ENCODE data around the gene HDAC11.

Gene HDAC11

GRCh38 chr3:13533885-13534301 lies 53.8 kb downstream of the HDAC11 start:
- no peak overlapping the region for H3K4me3 ChIP-seq (ENCODE audit: low read depth in 1 of 2, low read length in 2 of 2)
- H3K9me3 ChIP-seq (ENCODE audit: control insufficient read depth in 1 of 2, low read length in 2 of 2), result no peaks in the 10 kb centered on the region
- no peak overlapping the region for H3K27ac ChIP-seq (ENCODE audit: low read depth, low read length)
- no peaks in the 10 kb centered on the region for H3K36me3 ChIP-seq (ENCODE audit: control insufficient read depth in 1 of 2, insufficient read depth in 2 of 2, low read length in 2 of 2)
- H3K9ac ChIP-seq (ENCODE audit: low read depth in 1 of 2, low read length in 2 of 2), result no peak overlapping the region
- no peaks in the 10 kb centered on the region for H3K4me1 ChIP-seq (ENCODE audit: control insufficient read depth in 1 of 2, insufficient read depth in 2 of 2, low read length in 2 of 2)
- peaks cover 0 to 6% of the 10 kb centered on the region in 2 donors for H3K27me3 ChIP-seq (ENCODE audit: control insufficient read depth in 1 of 2, insufficient read depth in 2 of 2, low read length in 2 of 2)

DNA sequence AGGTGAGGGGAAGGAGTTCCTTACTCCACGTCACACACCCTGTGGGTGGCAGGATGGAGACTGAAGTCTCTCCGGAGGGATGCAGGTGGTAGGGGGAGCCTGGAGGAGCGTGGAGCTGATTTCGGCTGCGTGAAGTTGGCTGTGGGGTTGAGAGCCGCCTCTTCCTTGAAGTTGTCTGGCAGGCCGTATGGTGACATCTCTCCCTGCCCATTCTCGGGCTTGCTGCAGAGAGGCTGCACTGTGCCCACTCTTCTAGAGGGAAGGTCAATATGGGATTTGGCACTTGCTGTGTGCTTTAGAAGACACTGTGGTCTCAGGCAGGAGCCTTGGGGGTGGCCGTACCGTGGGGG lies 55.4 kb downstream of the HDAC11 start:
- peaks cover 0 to 6% of the 10 kb centered on the region in 2 donors for H3K27me3 ChIP-seq (ENCODE audit: control insufficient read depth in 1 of 2, insufficient read depth in 2 of 2, low read length in 2 of 2)
- H3K9me3 ChIP-seq (ENCODE audit: control insufficient read depth in 1 of 2, low read length in 2 of 2), result no peaks in the 10 kb centered on the region
- H3K4me3 ChIP-seq (ENCODE audit: low read depth in 1 of 2, low read length in 2 of 2), result no peak overlapping the region
- H3K27ac ChIP-seq (ENCODE audit: low read depth, low read length), result no peak overlapping the region
- H3K4me1 ChIP-seq (ENCODE audit: control insufficient read depth in 1 of 2, insufficient read depth in 2 of 2, low read length in 2 of 2), result no peaks in the 10 kb centered on the region
- H3K36me3 ChIP-seq (ENCODE audit: control insufficient read depth in 1 of 2, insufficient read depth in 2 of 2, low read length in 2 of 2), result no peaks in the 10 kb centered on the region
- H3K9ac ChIP-seq (ENCODE audit: low read depth in 1 of 2, low read length in 2 of 2), result no peak overlapping the region

DNA sequence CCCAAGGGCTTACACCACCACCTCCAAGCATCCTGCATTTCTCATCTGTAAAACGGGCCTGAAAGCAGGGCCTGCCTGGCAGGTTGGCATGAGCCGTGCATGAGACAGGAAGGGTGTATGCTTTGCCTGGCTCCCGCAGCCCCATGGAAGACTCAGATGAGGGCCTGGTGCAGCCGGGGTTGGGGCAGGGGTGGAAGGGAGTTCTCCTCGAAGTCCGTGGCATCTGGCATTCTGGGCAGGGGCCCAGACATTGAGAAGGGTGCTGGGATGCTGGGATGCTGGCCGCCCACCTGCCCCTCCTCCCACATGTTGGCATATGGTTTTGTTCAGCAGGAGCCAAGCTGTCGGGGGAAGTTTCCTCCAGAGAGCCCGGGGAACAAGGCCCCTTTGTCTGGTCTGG lies 55.8 kb downstream of the HDAC11 start:
- H3K4me1 ChIP-seq (ENCODE audit: control insufficient read depth in 1 of 2, insufficient read depth in 2 of 2, low read length in 2 of 2), result no peaks in the 10 kb centered on the region
- H3K9ac ChIP-seq (ENCODE audit: low read depth in 1 of 2, low read length in 2 of 2), result no peak overlapping the region
- no peaks in the 10 kb centered on the region for H3K36me3 ChIP-seq (ENCODE audit: control insufficient read depth in 1 of 2, insufficient read depth in 2 of 2, low read length in 2 of 2)
- peaks cover 0 to 6% of the 10 kb centered on the region in 2 donors for H3K27me3 ChIP-seq (ENCODE audit: control insufficient read depth in 1 of 2, insufficient read depth in 2 of 2, low read length in 2 of 2)
- no peak overlapping the region for H3K4me3 ChIP-seq (ENCODE audit: low read depth in 1 of 2, low read length in 2 of 2)
- no peaks in the 10 kb centered on the region for H3K9me3 ChIP-seq (ENCODE audit: control insufficient read depth in 1 of 2, low read length in 2 of 2)
- no peak overlapping the region for H3K27ac ChIP-seq (ENCODE audit: low read depth, low read length)

- Histone ChIP-seq H3K36me3 (ENCODE audit: control insufficient read depth in 1 of 2, insufficient read depth in 2 of 2, low read length in 2 of 2) (no peaks in the 10 kb centered on the region), H3K9me3 (ENCODE audit: control insufficient read depth in 1 of 2, low read length in 2 of 2) (no peaks in the 10 kb centered on the region), H3K27me3 (ENCODE audit: control insufficient read depth in 1 of 2, insufficient read depth in 2 of 2, low read length in 2 of 2) (peaks cover 0 to 6% of the 10 kb centered on the region in 2 donors), H3K9ac (ENCODE audit: low read depth in 1 of 2, low read length in 2 of 2) (no peak overlapping the region), H3K4me1 (ENCODE audit: control insufficient read depth in 1 of 2, insufficient read depth in 2 of 2, low read length in 2 of 2) (no peaks in the 10 kb centered on the region), H3K27ac (ENCODE audit: low read depth, low read length) (no peak overlapping the region), H3K4me3 (ENCODE audit: low read depth in 1 of 2, low read length in 2 of 2) (no peak overlapping the region)
Observed at GRCh38 chr3:13536432-13536831, 56.3 kb downstream of the HDAC11 start.

- Histone ChIP-seq H3K27ac (ENCODE audit: low read depth, low read length) (no peak overlapping the region), H3K4me3 (ENCODE audit: low read depth in 1 of 2, low read length in 2 of 2) (no peak overlapping the region), H3K4me1 (ENCODE audit: control insufficient read depth in 1 of 2, insufficient read depth in 2 of 2, low read length in 2 of 2) (no peaks in the 10 kb centered on the region), H3K9ac (ENCODE audit: low read depth in 1 of 2, low read length in 2 of 2) (no peak overlapping the region), H3K36me3 (ENCODE audit: control insufficient read depth in 1 of 2, insufficient read depth in 2 of 2, low read length in 2 of 2) (no peaks in the 10 kb centered on the region), H3K27me3 (ENCODE audit: control insufficient read depth in 1 of 2, insufficient read depth in 2 of 2, low read length in 2 of 2) (peaks cover 0 to 6% of the 10 kb centered on the region in 2 donors), H3K9me3 (ENCODE audit: control insufficient read depth in 1 of 2, low read length in 2 of 2) (no peaks in the 10 kb centered on the region)
Observed at GRCh38 chr3:13536832-13537231, 56.7 kb downstream of the HDAC11 start.

DNA sequence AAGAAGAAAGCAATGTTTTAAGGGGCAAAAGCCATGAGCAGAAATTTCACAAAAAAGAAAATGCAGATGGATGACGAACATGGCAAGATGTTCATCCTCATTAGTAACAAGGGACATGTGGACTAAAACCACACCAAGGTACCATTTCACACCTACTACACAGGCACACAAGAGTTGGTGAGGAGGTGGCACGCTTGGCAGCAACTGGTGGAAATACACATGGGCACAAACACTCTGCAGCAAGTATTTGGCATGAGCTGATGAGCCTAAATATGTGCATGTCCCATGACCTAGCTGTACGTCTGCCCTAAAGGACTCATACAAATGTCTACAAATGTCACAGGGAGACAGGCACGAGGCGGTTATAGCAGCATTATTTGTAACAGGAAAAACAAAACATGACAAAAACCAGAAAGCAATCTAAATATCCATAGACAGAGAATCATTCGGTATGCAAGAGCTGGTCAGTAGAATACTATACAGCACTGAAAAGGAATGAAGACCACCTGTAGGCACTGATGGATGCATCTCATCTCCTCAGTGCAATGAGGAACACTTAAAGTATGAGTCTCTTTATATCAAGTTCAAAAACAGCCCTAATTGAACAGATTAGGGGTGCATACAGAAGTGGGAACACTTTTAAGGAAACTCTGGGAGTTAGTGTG lies 57.3 kb downstream of the HDAC11 start:
- Histone ChIP-seq H3K36me3 (ENCODE audit: control insufficient read depth in 1 of 2, insufficient read depth in 2 of 2, low read length in 2 of 2) (no peaks in the 10 kb centered on the region), H3K9me3 (ENCODE audit: control insufficient read depth in 1 of 2, low read length in 2 of 2) (no peaks in the 10 kb centered on the region), H3K9ac (ENCODE audit: low read depth in 1 of 2, low read length in 2 of 2) (no peak overlapping the region), H3K4me3 (ENCODE audit: low read depth in 1 of 2, low read length in 2 of 2) (no peak overlapping the region), H3K4me1 (ENCODE audit: control insufficient read depth in 1 of 2, insufficient read depth in 2 of 2, low read length in 2 of 2) (no peaks in the 10 kb centered on the region), H3K27me3 (ENCODE audit: control insufficient read depth in 1 of 2, insufficient read depth in 2 of 2, low read length in 2 of 2) (peaks cover 0 to 6% of the 10 kb centered on the region in 2 donors), H3K27ac (ENCODE audit: low read depth, low read length) (no peak overlapping the region)

DNA sequence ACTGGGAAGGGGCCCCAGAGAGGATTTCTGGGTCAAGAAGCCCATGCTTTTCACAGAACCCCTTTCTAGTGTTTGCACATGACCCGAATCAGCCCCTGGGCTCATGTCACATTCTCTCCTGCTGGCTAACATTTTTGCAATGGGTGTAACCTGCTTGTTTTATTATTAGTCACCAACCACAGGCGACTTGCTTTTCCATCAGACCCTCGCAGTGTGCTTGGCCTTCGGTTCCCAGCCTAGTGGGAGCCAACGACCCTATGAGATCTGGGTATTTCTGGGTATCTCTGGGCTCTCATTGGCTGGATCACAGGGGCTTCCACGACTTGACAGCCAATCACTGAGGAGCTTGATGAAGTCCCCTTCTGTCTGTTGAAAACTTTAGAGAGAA lies 57.8 kb downstream of the HDAC11 start:
- Histone ChIP-seq H3K9ac (ENCODE audit: low read depth in 1 of 2, low read length in 2 of 2) (no peak overlapping the region), H3K9me3 (ENCODE audit: control insufficient read depth in 1 of 2, low read length in 2 of 2) (no peaks in the 10 kb centered on the region), H3K36me3 (ENCODE audit: control insufficient read depth in 1 of 2, insufficient read depth in 2 of 2, low read length in 2 of 2) (no peaks in the 10 kb centered on the region), H3K4me1 (ENCODE audit: control insufficient read depth in 1 of 2, insufficient read depth in 2 of 2, low read length in 2 of 2) (no peaks in the 10 kb centered on the region), H3K27me3 (ENCODE audit: control insufficient read depth in 1 of 2, insufficient read depth in 2 of 2, low read length in 2 of 2) (peaks cover 0 to 6% of the 10 kb centered on the region in 2 donors), H3K27ac (ENCODE audit: low read depth, low read length) (no peak overlapping the region), H3K4me3 (ENCODE audit: low read depth in 1 of 2, low read length in 2 of 2) (no peak overlapping the region)

DNA sequence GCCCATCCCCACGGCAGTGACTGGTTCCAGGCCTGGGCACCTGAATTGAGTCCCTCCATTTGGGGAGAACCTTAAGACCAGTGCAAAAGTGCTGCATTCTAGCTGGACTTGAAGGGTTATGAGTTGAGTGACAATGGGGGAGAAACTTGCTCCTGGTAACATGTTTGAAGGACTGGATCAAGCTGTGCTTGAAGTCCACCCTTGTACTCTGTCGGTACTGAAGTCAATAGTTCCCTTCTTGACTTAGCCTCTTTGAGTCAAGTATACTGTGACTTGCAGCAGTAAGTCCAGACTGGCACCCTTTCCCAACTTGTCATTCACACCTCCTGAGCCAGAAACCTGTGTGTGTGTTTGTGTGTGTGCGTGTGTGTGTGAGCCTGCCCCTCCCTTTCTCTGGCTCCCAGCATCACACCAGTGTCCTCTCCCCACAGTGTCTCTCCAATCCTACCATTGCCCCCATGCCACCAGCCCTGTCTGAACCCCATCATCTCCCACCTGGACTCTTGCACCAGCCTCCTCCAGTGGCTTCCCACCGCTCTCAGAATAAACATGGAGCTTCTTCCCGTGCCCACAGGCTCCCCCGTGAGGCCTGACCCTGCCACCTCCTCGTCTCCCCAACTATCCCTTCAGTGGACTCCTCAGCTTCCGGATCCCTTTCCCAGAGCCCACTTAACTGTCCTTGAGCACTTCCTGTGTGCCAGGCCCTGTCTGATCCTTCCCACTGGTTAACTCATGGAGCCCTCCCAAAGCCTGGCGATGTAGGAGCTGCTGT lies 58.6 kb downstream of the HDAC11 start:
- Histone ChIP-seq H3K4me1 (ENCODE audit: control insufficient read depth in 1 of 2, insufficient read depth in 2 of 2, low read length in 2 of 2) (no peaks in the 10 kb centered on the region), H3K27me3 (ENCODE audit: control insufficient read depth in 1 of 2, insufficient read depth in 2 of 2, low read length in 2 of 2) (peaks cover 0 to 6% of the 10 kb centered on the region in 2 donors), H3K9me3 (ENCODE audit: control insufficient read depth in 1 of 2, low read length in 2 of 2) (no peaks in the 10 kb centered on the region), H3K27ac (ENCODE audit: low read depth, low read length) (no peak overlapping the region), H3K4me3 (ENCODE audit: low read depth in 1 of 2, low read length in 2 of 2) (no peak overlapping the region), H3K36me3 (ENCODE audit: control insufficient read depth in 1 of 2, insufficient read depth in 2 of 2, low read length in 2 of 2) (no peaks in the 10 kb centered on the region), H3K9ac (ENCODE audit: low read depth in 1 of 2, low read length in 2 of 2) (no peak overlapping the region)

DNA sequence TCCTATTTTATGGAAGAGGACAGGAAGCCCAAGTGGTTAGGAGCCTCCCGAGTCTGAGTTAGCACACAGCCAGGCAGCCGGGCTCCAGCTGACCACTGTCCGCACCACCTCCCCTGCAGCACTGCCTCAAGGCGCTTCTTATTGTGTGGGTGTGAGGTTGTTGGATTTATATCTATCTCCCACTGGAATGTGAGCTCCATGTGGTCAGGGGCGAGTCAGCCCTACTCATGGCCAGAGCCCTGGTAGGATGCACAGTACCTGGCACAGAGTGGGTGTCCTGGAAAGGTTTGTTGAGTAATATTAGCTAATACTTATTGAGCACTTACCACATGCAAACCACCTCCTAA lies 59.2 kb downstream of the HDAC11 start:
- Histone ChIP-seq H3K27ac (ENCODE audit: low read depth, low read length) (no peak overlapping the region), H3K36me3 (ENCODE audit: control insufficient read depth in 1 of 2, insufficient read depth in 2 of 2, low read length in 2 of 2) (no peaks in the 10 kb centered on the region), H3K9ac (ENCODE audit: low read depth in 1 of 2, low read length in 2 of 2) (no peak overlapping the region), H3K4me1 (ENCODE audit: control insufficient read depth in 1 of 2, insufficient read depth in 2 of 2, low read length in 2 of 2) (no peaks in the 10 kb centered on the region), H3K27me3 (ENCODE audit: control insufficient read depth in 1 of 2, insufficient read depth in 2 of 2, low read length in 2 of 2) (peaks cover 0 to 6% of the 10 kb centered on the region in 2 donors), H3K9me3 (ENCODE audit: control insufficient read depth in 1 of 2, low read length in 2 of 2) (no peaks in the 10 kb centered on the region), H3K4me3 (ENCODE audit: low read depth in 1 of 2, low read length in 2 of 2) (no peak overlapping the region)

DNA sequence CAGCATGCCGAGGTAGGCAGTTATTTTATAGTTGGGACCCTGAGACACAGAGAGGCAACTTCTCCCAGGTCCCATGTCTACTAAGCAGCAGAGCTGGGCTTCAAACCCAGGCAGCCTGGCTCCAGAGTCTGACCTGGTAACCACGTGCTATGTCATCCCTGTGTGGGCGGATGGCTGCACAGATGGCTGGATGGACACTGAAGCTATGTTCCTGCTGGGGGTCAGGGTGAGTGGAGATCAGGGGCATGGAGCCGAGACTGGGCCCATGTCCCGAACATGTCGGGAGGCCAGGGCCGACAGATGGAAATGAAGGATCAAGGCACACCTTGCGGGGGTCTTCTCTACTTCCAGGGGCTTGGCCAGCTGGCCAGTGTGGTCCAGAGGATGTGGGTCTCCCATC lies 59.6 kb downstream of the HDAC11 start:
- H3K27ac ChIP-seq (ENCODE audit: low read depth, low read length), result no peak overlapping the region
- H3K36me3 ChIP-seq (ENCODE audit: control insufficient read depth in 1 of 2, insufficient read depth in 2 of 2, low read length in 2 of 2), result no peaks in the 10 kb centered on the region
- H3K4me3 ChIP-seq (ENCODE audit: low read depth in 1 of 2, low read length in 2 of 2), result no peak overlapping the region
- no peak overlapping the region for H3K9ac ChIP-seq (ENCODE audit: low read depth in 1 of 2, low read length in 2 of 2)
- H3K4me1 ChIP-seq (ENCODE audit: control insufficient read depth in 1 of 2, insufficient read depth in 2 of 2, low read length in 2 of 2), result no peaks in the 10 kb centered on the region
- peaks cover 0 to 6% of the 10 kb centered on the region in 2 donors for H3K27me3 ChIP-seq (ENCODE audit: control insufficient read depth in 1 of 2, insufficient read depth in 2 of 2, low read length in 2 of 2)
- no peaks in the 10 kb centered on the region for H3K9me3 ChIP-seq (ENCODE audit: control insufficient read depth in 1 of 2, low read length in 2 of 2)
